ENCODE measurements around the gene ARL13B. TPM values are rescaled to one million over a fixed set of nuclear protein-coding genes. Genes with fewer than 3 reads are reported as not detected.

Gene ARL13B
- total and polyA plus RNA-seq, 2 of the 13 experiments (the other 11 are each of a cell fraction or from before 2014, with no cell fraction given): 2.2 to 9.6 TPM

GRCh38 chr3:94019659-94020058 is 39.7 kb downstream of the ARL13B start:
- no peaks in the 10 kb centered on the region for H3K79me2 ChIP-seq (ENCODE audit: insufficient read depth, low read length)
- no peak for ATAC-seq
- H3K27ac ChIP-seq (ENCODE audit: extremely low read length, insufficient read depth, low read length): no peak overlapping the region
- H2AFZ ChIP-seq (ENCODE audit: low read length): no peak overlapping the region
- no TSS peak for BruUV-seq (replicated peaks)
- no peak for FAIRE-seq
- DNase-seq (ENCODE audit: low spot score): no peak
- ChIA-PET CTCF (ENCODE audit: low intra/inter-chr PET ratio, low total read pairs) (no interaction called here), POLR2A (no interaction called here)
- H3K4me3 ChIP-seq (replicated peaks in 1 of 3; ENCODE audit: insufficient read depth in 1 of 3, low read depth in 2 of 3, low read length in 3 of 3): no peak overlapping the region
- in situ Hi-C loops (cut with HindIII; ENCODE audit: extremely low pct_ligation_motif_present, low pct_unique_long_range_greater_than_20kb) (no loop called here), intact Hi-C loops (cut with micrococcal nuclease; ENCODE audit: unreplicated experiment) (no loop called here)
- H3K4me2 ChIP-seq (ENCODE audit: low read depth, low read length): no peak overlapping the region
- no peaks in the 10 kb centered on the region for H3K9me3 ChIP-seq (ENCODE audit: low read length)
- no peaks in the 10 kb centered on the region for H3K36me3 ChIP-seq (replicated peaks in 1 of 2; ENCODE audit: control insufficient read depth in 1 of 2, insufficient read depth in 2 of 2, low read length in 2 of 2)
- 92% methylated on average over 2 of the region's 2 CpGs for WGBS (ENCODE audit: low lambda C conversion rate)
- H4K20me1 ChIP-seq (ENCODE audit: insufficient read depth, low read length): no peaks in the 10 kb centered on the region
- no peak overlapping the region for H3K9ac ChIP-seq (ENCODE audit: insufficient read depth, low read depth, low read length)
- no peaks in the 10 kb centered on the region for H3K4me1 ChIP-seq (ENCODE audit: insufficient read depth, low read length)
- no peaks in the 10 kb centered on the region for H3K27me3 ChIP-seq (ENCODE audit: control insufficient read depth in 1 of 2, insufficient read depth in 2 of 2, low read length in 2 of 2)
- TF ChIP-seq DPF2 (CRISPR knock-in tag; IDR thresholded peaks at IDR 0.05; ENCODE audit: borderline replicate concordance, low read depth) (no peak), CEBPB (IDR thresholded peaks at IDR 0.05; ENCODE audit: borderline replicate concordance, low read depth, low read length) (no peak), MTF1 (CRISPR knock-in tag; IDR thresholded peaks at IDR 0.05) (no peak), MXI1 (IDR thresholded peaks at IDR 0.05; ENCODE audit: borderline replicate concordance, low read depth, low read length) (no peak), TRIM22 (IDR thresholded peaks at IDR 0.05) (no peak), ZNF142 (CRISPR knock-in tag; IDR thresholded peaks at IDR 0.05) (no peak), TBL1XR1 (IDR thresholded peaks at IDR 0.05; ENCODE audit: borderline replicate concordance, low read length, partially characterized antibody) (no peak), SUZ12 (IDR thresholded peaks at IDR 0.05; ENCODE audit: low read depth, low read length) (no peak), MIER2 (CRISPR knock-in tag; IDR thresholded peaks at IDR 0.05) (no peak), HNF1A (IDR thresholded peaks at IDR 0.05; ENCODE audit: low read depth) (no peak), HNF1A (CRISPR knock-in tag; IDR thresholded peaks at IDR 0.05; ENCODE audit: borderline replicate concordance) (no peak), HDAC1 (CRISPR knock-in tag; IDR thresholded peaks at IDR 0.05) (no peak)
